ENCODE data around the gene FLNC.

DNA sequence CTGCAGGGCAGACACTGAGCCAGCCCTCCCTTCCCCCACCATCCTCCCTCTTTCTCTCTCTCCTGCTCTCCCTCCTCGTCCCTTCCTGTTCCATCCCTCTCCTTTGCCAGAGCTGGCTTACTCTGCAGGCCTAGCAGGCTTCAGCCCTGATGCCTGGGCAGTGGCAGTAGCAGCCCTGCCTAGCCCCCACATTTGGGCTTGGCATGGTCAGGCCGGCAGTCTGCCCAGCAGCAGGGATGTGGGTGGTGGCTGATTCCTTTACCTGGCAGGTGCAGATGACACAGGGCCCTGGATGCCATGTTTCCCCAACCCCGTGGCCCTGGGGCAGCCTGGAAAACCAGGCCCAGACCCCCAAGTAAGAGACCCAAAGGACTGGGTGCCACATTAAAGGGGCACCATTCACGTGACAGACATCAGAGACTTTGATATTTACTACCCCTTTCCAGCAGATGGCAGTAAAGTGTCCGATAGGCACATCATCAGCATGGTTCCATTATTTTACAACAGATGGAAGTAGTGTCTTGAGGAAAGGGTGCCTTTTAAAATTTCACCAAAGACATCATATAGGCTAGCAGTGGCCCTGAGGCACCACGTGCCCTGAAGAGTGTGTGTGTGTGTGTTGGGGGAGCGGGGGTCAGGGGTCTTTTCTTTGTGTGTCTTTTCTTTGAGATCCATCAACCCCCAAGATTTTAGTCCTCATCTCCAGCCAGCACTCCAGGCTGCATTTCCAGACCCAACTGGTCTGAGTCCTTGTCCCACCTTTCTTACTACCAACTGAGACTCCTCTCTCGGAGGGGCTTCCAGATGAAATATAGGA, 74.4 kb downstream of the FLNC start:
- no peak for TF ChIP-seq FOXM1 (IDR thresholded peaks at IDR 0.05; ENCODE audit: borderline replicate concordance)
- TF ChIP-seq CTBP1 (IDR thresholded peaks at IDR 0.05; ENCODE audit: borderline replicate concordance) = no peak
- TF ChIP-seq SP1 (IDR thresholded peaks at IDR 0.05) = no peak
- no peak for TF ChIP-seq ZNF384 (IDR thresholded peaks at IDR 0.05)
- no peak for TF ChIP-seq SUZ12 (IDR thresholded peaks at IDR 0.05)
- no peak for TF ChIP-seq FOXA1 (IDR thresholded peaks at IDR 0.05)
